Neural progenitor cell (in vitro differentiated cells): ENCODE data around the gene ELL. TPM values are rescaled to one million over a fixed set of nuclear protein-coding genes. Genes with fewer than 3 reads are reported as not detected.

Experiments
- DNase-seq: peaks from one replicate; pipeline ENCODE4 v3.0.0-alpha.2; 2016; ENCODE audit warnings: low spot score
- H2AFZ ChIP-seq: fragments of 200-600 bp; sonication (generic); replicated peaks from 2 replicates; pipeline ENCODE4 v1.6.1; 2016; ENCODE audit warnings: antibody characterized with exemption
- H3F3A ChIP-seq: fragments of 200-600 bp; sonication (generic); 2 replicates; pipeline ENCODE4 v1.6.1; 2016; ENCODE audit warnings: antibody characterized with exemption, low read depth
- H3K27ac ChIP-seq: fragments of 200-600 bp; sonication (generic); 2 replicates; pipeline ENCODE4 v1.5.1; 2016; ENCODE audit warnings: mild to moderate bottlenecking
- H3K27me3 ChIP-seq: fragments of 200-600 bp; sonication (generic); 2 replicates; pipeline ENCODE4 v1.6.1; 2016; ENCODE audit warnings: mild to moderate bottlenecking, moderate library complexity
- H3K36me3 ChIP-seq: fragments of 200-600 bp; sonication (generic); 2 replicates; pipeline ENCODE4 v1.5.1; 2016
- H3K4me1 ChIP-seq: fragments of 200-600 bp; sonication (generic); 2 replicates; pipeline ENCODE4 v1.6.1; 2016; ENCODE audit warnings: mixed run types
- H3K4me2 ChIP-seq: fragments of 200-600 bp; sonication (generic); 2 replicates; pipeline ENCODE4 v1.6.1; 2016
- H3K4me3 ChIP-seq: fragments of 200-600 bp; sonication (generic); 2 replicates; pipeline ENCODE4 v1.5.1; 2016
- H3K79me2 ChIP-seq: fragments of 200-600 bp; sonication (generic); 2 replicates; pipeline ENCODE4 v1.6.1; 2016; ENCODE audit warnings: low read depth
- H3K9ac ChIP-seq: fragments of 200-600 bp; sonication (generic); 2 replicates; pipeline ENCODE4 v1.6.1; 2016
- H3K9me3 ChIP-seq: fragments of 200-600 bp; sonication (generic); 2 replicates; pipeline ENCODE4 v1.5.1; 2016; ENCODE audit warnings: low read depth
- H4K20me1 ChIP-seq: fragments of 200-600 bp; sonication (generic); 2 replicates; pipeline ENCODE4 v1.6.1; 2016; ENCODE audit warnings: low read depth
- H3K27ac Mint-ChIP-seq: 3 replicates; pipeline ENCODE4 v1.8.0; 2021; ENCODE audit warnings: mixed read lengths
- H3K27me3 Mint-ChIP-seq: 2 replicates; pipeline ENCODE4 v1.8.0; 2022; ENCODE audit warnings: low read depth, mild to moderate bottlenecking, inconsistent platforms, moderate library complexity, mixed read lengths; ENCODE audit not compliant: insufficient read depth
- H3K36me3 Mint-ChIP-seq: 3 replicates; pipeline ENCODE4 v1.8.0; 2021; ENCODE audit warnings: mixed read lengths
- H3K4me1 Mint-ChIP-seq: 3 replicates; pipeline ENCODE4 v1.8.0; 2021; ENCODE audit warnings: mixed read lengths
- H3K4me3 Mint-ChIP-seq: 3 replicates; pipeline ENCODE4 v1.8.0; 2021; ENCODE audit warnings: mild to moderate bottlenecking, moderate library complexity, mixed read lengths
- H3K9me3 Mint-ChIP-seq: 3 replicates; pipeline ENCODE4 v1.8.0; 2020; ENCODE audit warnings: mixed read lengths
- CTCF ChIP-seq: fragments of 200-600 bp; sonication (generic); IDR thresholded peaks from 2 replicates; pipeline ENCODE4 v1.5.1; 2017; ENCODE audit warnings: antibody characterized with exemption, mild to moderate bottlenecking
- EZH2 ChIP-seq: fragments of 200-600 bp; sonication (generic); IDR thresholded peaks from 2 replicates; pipeline ENCODE4 v1.6.1; 2017; ENCODE audit warnings: antibody characterized with exemption, mild to moderate bottlenecking, moderate library complexity
- EZH2phosphoT487 ChIP-seq: fragments of 200-600 bp; sonication (generic); IDR thresholded peaks from 2 replicates; pipeline ENCODE4 v1.6.1; 2017; ENCODE audit warnings: antibody characterized with exemption
- total RNA-seq: library from RNA; depleted of rRNA; stranded (reverse); fragments of >200 nt; gene quantifications from 2 replicates; pipeline ENCODE4 v1.2.3, GENCODE V29; 2015; ENCODE audit warnings: low replicate concordance

The ELL gene
- total RNA-seq, 1 donor from 2014 or later = 2.9 TPM

GRCh38 chr19:18456279-18456678 is 65.6 kb downstream of the ELL start:
- H3K9me3 Mint-ChIP-seq = no peaks in the 10 kb centered on the region
- H3K36me3 ChIP-seq = no peaks in the 10 kb centered on the region
- DNase-seq = no peak
- no peak overlapping the region for H2AFZ ChIP-seq
- H3K4me3 ChIP-seq = no peak overlapping the region
- no peaks in the 10 kb centered on the region for H3K9me3 ChIP-seq
- TF ChIP-seq EZH2phosphoT487 (no peak), CTCF (no peak), EZH2 (no peak)
- H3K27me3 ChIP-seq = no peaks in the 10 kb centered on the region
- no peaks in the 10 kb centered on the region for H3K79me2 ChIP-seq
- no peak overlapping the region for H3K4me2 ChIP-seq
- peaks cover 2% of the 10 kb centered on the region for H4K20me1 ChIP-seq
- no peak overlapping the region for H3K27ac ChIP-seq
- peaks cover 5% of the 10 kb centered on the region for H3K4me1 Mint-ChIP-seq
- peaks cover 4% of the 10 kb centered on the region for H3K27me3 Mint-ChIP-seq
- no peak overlapping the region for H3K27ac Mint-ChIP-seq
- H3F3A ChIP-seq = no peaks in the 10 kb centered on the region
- H3K36me3 Mint-ChIP-seq = peaks cover 6% of the 10 kb centered on the region
- no peaks in the 10 kb centered on the region for H3K4me1 ChIP-seq
- no peak overlapping the region for H3K9ac ChIP-seq
- no peak overlapping the region for H3K4me3 Mint-ChIP-seq

GRCh38 chr19:18453269-18454024 is 68.4 kb downstream of the ELL start:
- H3K4me3 ChIP-seq = no peak overlapping the region
- Mint-ChIP-seq H3K9me3 (no peaks in the 10 kb centered on the region), H3K27ac (peak overlapping the region; percentile 6), H3K4me1 (peaks cover 7% of the 10 kb centered on the region), H3K36me3 (peaks cover 8% of the 10 kb centered on the region), H3K27me3 (peaks cover 6% of the 10 kb centered on the region), H3K4me3 (no peak overlapping the region)
- H3K4me1 ChIP-seq = no peaks in the 10 kb centered on the region
- TF ChIP-seq EZH2phosphoT487 (no peak), EZH2 (no peak), CTCF (no peak)
- H3F3A ChIP-seq = no peaks in the 10 kb centered on the region
- H3K36me3 ChIP-seq = no peaks in the 10 kb centered on the region
- no peak overlapping the region for H3K4me2 ChIP-seq
- H3K9me3 ChIP-seq = no peaks in the 10 kb centered on the region
- H3K9ac ChIP-seq = no peak overlapping the region
- no peak overlapping the region for H3K27ac ChIP-seq
- no peak overlapping the region for H2AFZ ChIP-seq
- no peaks in the 10 kb centered on the region for H3K27me3 ChIP-seq
- no peaks in the 10 kb centered on the region for H3K79me2 ChIP-seq
- peaks cover 9% of the 10 kb centered on the region for H4K20me1 ChIP-seq
- no peak for DNase-seq

- Histone ChIP-seq H3K4me2 (no peak overlapping the region), H2AFZ (no peak overlapping the region), H3K4me3 (no peak overlapping the region), H3K79me2 (no peaks in the 10 kb centered on the region), H3K9me3 (no peaks in the 10 kb centered on the region), H3K4me1 (no peaks in the 10 kb centered on the region), H4K20me1 (peaks cover 9% of the 10 kb centered on the region), H3K36me3 (no peaks in the 10 kb centered on the region), H3K27me3 (no peaks in the 10 kb centered on the region), H3K9ac (no peak overlapping the region), H3K27ac (no peak overlapping the region), H3F3A (no peaks in the 10 kb centered on the region)
- Mint-ChIP-seq H3K4me3 (no peak overlapping the region), H3K27ac (no peak overlapping the region), H3K4me1 (peaks cover 10% of the 10 kb centered on the region), H3K36me3 (peaks cover 8% of the 10 kb centered on the region), H3K9me3 (no peaks in the 10 kb centered on the region), H3K27me3 (peaks cover 4% of the 10 kb centered on the region)
- no peak for TF ChIP-seq EZH2
- TF ChIP-seq CTCF = no peak
- TF ChIP-seq EZH2phosphoT487 = no peak
- DNase-seq = no peak
These were observed 69.5 kb downstream of the ELL start for GRCh38 chr19:18452386-18452785.
